ENCODE results near the gene ZNF76. TPM values are rescaled to one million over a fixed set of nuclear protein-coding genes. Genes with fewer than 3 reads are reported as not detected.

Gene ZNF76
- total and polyA plus RNA-seq, 2 of the 13 experiments (the other 11 are each of a cell fraction or from before 2014, with no cell fraction given) = 13.2 to 26.4 TPM

DNA sequence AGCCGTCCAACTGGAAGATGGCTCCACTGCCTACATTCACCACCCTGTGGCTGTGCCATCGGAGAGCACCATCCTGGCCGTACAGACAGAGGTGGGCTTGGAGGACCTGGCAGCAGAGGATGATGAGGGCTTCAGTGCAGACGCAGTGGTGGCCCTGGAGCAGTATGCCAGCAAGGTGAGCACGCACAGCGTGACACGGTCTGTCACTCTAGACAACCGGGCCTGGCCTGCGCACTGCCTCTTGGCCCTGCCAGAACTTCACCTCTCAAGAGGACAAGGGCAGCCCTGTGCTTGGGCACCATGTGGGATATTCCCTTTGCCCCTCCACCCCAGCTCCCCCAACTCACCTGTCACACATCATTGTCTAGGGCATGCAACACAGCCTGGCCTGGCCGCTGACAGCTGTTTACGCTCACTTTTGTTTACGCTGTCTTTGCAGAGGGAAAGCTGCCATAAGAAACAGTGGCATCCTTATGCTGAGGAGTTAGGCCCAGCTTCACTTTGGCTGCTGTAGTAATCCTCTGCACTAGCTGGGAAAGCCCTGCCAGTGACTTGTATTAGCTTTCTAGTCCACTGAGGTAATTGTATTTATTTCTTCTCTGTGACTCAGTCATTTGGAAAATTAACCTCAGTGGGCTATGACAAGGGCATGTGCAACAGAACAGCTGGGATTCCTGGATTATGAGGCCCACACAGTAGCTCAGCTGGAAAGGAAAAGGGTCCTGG lies 28.3 kb downstream of the ZNF76 start (continued):
- TF ChIP-seq, protein P1, sequence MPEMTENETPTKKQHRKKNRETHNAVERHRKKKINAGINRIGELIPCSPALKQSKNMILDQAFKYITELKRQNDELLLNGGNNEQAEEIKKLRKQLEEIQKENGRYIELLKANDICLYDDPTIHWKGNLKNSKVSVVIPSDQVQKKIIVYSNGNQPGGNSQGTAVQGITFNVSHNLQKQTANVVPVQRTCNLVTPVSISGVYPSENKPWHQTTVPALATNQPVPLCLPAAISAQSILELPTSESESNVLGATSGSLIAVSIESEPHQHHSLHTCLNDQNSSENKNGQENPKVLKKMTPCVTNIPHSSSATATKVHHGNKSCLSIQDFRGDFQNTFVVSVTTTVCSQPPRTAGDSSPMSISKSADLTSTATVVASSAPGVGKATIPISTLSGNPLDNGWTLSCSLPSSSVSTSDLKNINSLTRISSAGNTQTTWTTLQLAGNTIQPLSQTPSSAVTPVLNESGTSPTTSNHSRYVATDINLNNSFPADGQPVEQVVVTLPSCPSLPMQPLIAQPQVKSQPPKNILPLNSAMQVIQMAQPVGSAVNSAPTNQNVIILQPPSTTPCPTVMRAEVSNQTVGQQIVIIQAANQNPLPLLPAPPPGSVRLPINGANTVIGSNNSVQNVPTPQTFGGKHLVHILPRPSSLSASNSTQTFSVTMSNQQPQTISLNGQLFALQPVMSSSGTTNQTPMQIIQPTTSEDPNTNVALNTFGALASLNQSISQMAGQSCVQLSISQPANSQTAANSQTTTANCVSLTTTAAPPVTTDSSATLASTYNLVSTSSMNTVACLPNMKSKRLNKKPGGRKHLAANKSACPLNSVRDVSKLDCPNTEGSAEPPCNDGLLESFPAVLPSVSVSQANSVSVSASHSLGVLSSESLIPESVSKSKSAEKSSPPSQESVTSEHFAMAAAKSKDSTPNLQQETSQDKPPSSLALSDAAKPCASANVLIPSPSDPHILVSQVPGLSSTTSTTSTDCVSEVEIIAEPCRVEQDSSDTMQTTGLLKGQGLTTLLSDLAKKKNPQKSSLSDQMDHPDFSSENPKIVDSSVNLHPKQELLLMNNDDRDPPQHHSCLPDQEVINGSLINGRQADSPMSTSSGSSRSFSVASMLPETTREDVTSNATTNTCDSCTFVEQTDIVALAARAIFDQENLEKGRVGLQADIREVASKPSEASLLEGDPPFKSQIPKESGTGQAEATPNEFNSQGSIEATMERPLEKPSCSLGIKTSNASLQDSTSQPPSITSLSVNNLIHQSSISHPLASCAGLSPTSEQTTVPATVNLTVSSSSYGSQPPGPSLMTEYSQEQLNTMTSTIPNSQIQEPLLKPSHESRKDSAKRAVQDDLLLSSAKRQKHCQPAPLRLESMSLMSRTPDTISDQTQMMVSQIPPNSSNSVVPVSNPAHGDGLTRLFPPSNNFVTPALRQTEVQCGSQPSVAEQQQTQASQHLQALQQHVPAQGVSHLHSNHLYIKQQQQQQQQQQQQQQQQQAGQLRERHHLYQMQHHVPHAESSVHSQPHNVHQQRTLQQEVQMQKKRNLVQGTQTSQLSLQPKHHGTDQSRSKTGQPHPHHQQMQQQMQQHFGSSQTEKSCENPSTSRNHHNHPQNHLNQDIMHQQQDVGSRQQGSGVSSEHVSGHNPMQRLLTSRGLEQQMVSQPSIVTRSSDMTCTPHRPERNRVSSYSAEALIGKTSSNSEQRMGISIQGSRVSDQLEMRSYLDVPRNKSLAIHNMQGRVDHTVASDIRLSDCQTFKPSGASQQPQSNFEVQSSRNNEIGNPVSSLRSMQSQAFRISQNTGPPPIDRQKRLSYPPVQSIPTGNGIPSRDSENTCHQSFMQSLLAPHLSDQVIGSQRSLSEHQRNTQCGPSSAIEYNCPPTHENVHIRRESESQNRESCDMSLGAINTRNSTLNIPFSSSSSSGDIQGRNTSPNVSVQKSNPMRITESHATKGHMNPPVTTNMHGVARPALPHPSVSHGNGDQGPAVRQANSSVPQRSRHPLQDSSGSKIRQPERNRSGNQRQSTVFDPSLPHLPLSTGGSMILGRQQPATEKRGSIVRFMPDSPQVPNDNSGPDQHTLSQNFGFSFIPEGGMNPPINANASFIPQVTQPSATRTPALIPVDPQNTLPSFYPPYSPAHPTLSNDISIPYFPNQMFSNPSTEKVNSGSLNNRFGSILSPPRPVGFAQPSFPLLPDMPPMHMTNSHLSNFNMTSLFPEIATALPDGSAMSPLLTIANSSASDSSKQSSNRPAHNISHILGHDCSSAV (CRISPR knock-in tag; IDR thresholded peaks at IDR 0.05; ENCODE audit: borderline replicate concordance) = no peak
- TF ChIP-seq HOXA5 (CRISPR knock-in tag; IDR thresholded peaks at IDR 0.05) (no peak), KDM6A (CRISPR knock-in tag; IDR thresholded peaks at IDR 0.05; ENCODE audit: low read depth) (no peak), ZSCAN12 (CRISPR knock-in tag; IDR thresholded peaks at IDR 0.05) (no peak)
- TF ChIP-seq, protein P2, sequence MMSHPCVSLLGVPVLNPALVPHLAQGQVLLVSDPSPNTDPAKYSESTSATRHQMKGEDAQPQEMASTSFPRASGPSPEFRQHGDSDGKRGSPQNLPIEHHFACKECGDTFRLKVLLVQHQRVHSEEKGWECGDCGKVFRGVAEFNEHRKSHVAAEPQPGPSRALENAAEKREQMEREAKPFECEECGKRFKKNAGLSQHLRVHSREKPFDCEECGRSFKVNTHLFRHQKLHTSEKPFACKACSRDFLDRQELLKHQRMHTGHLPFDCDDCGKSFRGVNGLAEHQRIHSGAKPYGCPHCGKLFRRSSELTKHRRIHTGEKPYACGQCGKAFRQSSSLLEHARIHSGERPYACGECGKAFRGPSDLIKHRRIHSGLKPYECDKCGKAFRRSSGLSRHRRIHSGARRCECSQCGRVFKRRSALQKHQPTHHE (CRISPR knock-in tag; IDR thresholded peaks at IDR 0.05; ENCODE audit: borderline replicate concordance) = no peak
- TF ChIP-seq, protein P3, sequence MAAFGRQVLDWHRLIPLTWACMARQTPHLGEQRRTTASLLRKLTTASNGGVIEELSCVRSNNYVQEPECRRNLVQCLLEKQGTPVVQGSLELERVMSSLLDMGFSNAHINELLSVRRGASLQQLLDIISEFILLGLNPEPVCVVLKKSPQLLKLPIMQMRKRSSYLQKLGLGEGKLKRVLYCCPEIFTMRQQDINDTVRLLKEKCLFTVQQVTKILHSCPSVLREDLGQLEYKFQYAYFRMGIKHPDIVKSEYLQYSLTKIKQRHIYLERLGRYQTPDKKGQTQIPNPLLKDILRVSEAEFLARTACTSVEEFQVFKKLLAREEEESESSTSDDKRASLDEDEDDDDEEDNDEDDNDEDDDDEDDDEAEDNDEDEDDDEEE (CRISPR knock-in tag; IDR thresholded peaks at IDR 0.05) = no peak
